Endometrium (tissue), 2 donors: ENCODE results near the gene RAB38.

ENCODE experiments used
- FAIRE-seq: peaks from 2 replicates; lab custom pipeline; 2012; peaks lifted over from hg19 to GRCh38; lab: Jason Lieb, UNC
- donor health status: control.
- donor health status: control.

RAB38 gene

GRCh38 chr11:88174709-88175568 lies at the start of gene RAB38:
Gene RAB38 (minus strand): TSS chr11:88175443. CDS start chr11:88175384, 59 bp downstream.
- FAIRE-seq: no peak

- FAIRE-seq: no peak
Measured at GRCh38 chr11:88213406-88213805, 38.2 kb upstream of the RAB38 start.

- FAIRE-seq: no peak
Measured at GRCh38 chr11:88212300-88212699, 37.1 kb upstream of the RAB38 start.

GRCh38 chr11:88208745-88209144 lies 33.5 kb upstream of the RAB38 start:
- no peak for FAIRE-seq

- no peak for FAIRE-seq
Measured at GRCh38 chr11:88206751-88207150, 31.5 kb upstream of the RAB38 start.

- no peak for FAIRE-seq
Measured at GRCh38 chr11:88204353-88204752, 29.1 kb upstream of the RAB38 start.

- FAIRE-seq: no peak
Measured at GRCh38 chr11:88203604-88204003, 28.4 kb upstream of the RAB38 start.

GRCh38 chr11:88202498-88202897 lies 27.3 kb upstream of the RAB38 start:
- no peak for FAIRE-seq

- no peak for FAIRE-seq
Measured at GRCh38 chr11:88196393-88196792, 21.1 kb upstream of the RAB38 start.

- no peak for FAIRE-seq
Measured at GRCh38 chr11:88195908-88196307, 20.7 kb upstream of the RAB38 start.

- FAIRE-seq: no peak
Measured at GRCh38 chr11:88194990-88195389, 19.7 kb upstream of the RAB38 start.

GRCh38 chr11:88193278-88193677 lies 18.0 kb upstream of the RAB38 start:
- no peak for FAIRE-seq

GRCh38 chr11:88188932-88189253 lies 13.7 kb upstream of the RAB38 start:
- no peak for FAIRE-seq

GRCh38 chr11:88188251-88188931 lies 13.1 kb upstream of the RAB38 start:
- FAIRE-seq: no peak

- no peak for FAIRE-seq
Measured at GRCh38 chr11:88183233-88183632, 8.0 kb upstream of the RAB38 start.

- FAIRE-seq: no peak
Measured at GRCh38 chr11:88181776-88182175, 6.5 kb upstream of the RAB38 start.

- no peak for FAIRE-seq
Measured at GRCh38 chr11:88179971-88180629, 4.9 kb upstream of the RAB38 start.

GRCh38 chr11:88179141-88179540 lies 3.9 kb upstream of the RAB38 start:
- no peak for FAIRE-seq

- FAIRE-seq: no peak
Measured at GRCh38 chr11:88178191-88178590, 2.9 kb upstream of the RAB38 start.

- no peak for FAIRE-seq
Measured at GRCh38 chr11:88175569-88176075, 379 bp upstream of the RAB38 start.

- FAIRE-seq: no peak
Measured at GRCh38 chr11:88173956-88174355, 1.3 kb downstream of the RAB38 start.

- no peak for FAIRE-seq
Measured at GRCh38 chr11:88171982-88172381, 3.3 kb downstream of the RAB38 start.

- FAIRE-seq: no peak
Measured at GRCh38 chr11:88170673-88171072, 4.6 kb downstream of the RAB38 start.
